Activated B cell treated with CpG ODN at 0.5 μM for 24 hours (primary cell): ENCODE data around the gene CDC42BPA. TPM values are rescaled to one million over a fixed set of nuclear protein-coding genes. Genes with fewer than 3 reads are reported as not detected.
"Not testable (repeated sequence)": the region's sequence is repeated elsewhere in the genome, so short reads cannot be mapped to it uniquely, and the experiment has no call there.

Experiments used
- ATAC-seq: fragments of 200-7000 bp; cut with Tn5 transposase; one replicate; pipeline ENCODE4 v1.10.0; 2021; ENCODE audit warnings: low read depth, mild to moderate bottlenecking, moderate library complexity
- CTCF ChIA-PET: fragments of 350-600 bp; sonication (Branson Sonifier 250); formaldehyde crosslinking; loops from one replicate; lab custom pipeline; 2021; ENCODE audit warnings: antibody characterized with exemption; lab: Charles Lee
- POLR2A ChIA-PET: fragments of 350-600 bp; sonication (Branson Sonifier 250); formaldehyde crosslinking; loops from one replicate; lab custom pipeline; 2021; ENCODE audit warnings: antibody characterized with exemption; lab: Charles Lee
- DNase-seq: peaks from one replicate; pipeline ENCODE4 v3.0.0; 2022
- H3K27ac Mint-ChIP-seq: one replicate; pipeline ENCODE4 v1.8.0; 2020; ENCODE audit warnings: mixed read lengths
- H3K27me3 Mint-ChIP-seq: one replicate; pipeline ENCODE4 v1.8.0; 2021; ENCODE audit warnings: mixed read lengths
- H3K36me3 Mint-ChIP-seq: one replicate; pipeline ENCODE4 v1.8.0; 2021; ENCODE audit warnings: low read depth, mixed read lengths
- H3K4me1 Mint-ChIP-seq: one replicate; pipeline ENCODE4 v1.8.0; 2021; ENCODE audit warnings: mixed read lengths
- H3K4me3 Mint-ChIP-seq: one replicate; pipeline ENCODE4 v1.8.0; 2020; ENCODE audit warnings: mild to moderate bottlenecking, mixed read lengths
- H3K9me3 Mint-ChIP-seq: one replicate; pipeline ENCODE4 v1.8.0; 2020; ENCODE audit warnings: mixed read lengths
- intact Hi-C: fragments of 100-400 bp; cut with micrococcal nuclease; formaldehyde crosslinking; loops from one replicate; pipeline ENCODE4 v1.15.1; 2024
- total RNA-seq: library from RNA; stranded (reverse); gene quantifications from 2 replicates; pipeline ENCODE4 v1.2.3, GENCODE V29; 2022
- TF ChIP-seq, protein P1 (sequence below): fragments of 200-600 bp; IDR thresholded peaks from one replicate; pipeline ENCODE4 v1.8.0; 2022; ENCODE audit warnings: antibody characterized with exemption, mild to moderate bottlenecking

Gene CDC42BPA
- total RNA-seq, 1 donor from 2014 or later = 0.29 TPM

DNA sequence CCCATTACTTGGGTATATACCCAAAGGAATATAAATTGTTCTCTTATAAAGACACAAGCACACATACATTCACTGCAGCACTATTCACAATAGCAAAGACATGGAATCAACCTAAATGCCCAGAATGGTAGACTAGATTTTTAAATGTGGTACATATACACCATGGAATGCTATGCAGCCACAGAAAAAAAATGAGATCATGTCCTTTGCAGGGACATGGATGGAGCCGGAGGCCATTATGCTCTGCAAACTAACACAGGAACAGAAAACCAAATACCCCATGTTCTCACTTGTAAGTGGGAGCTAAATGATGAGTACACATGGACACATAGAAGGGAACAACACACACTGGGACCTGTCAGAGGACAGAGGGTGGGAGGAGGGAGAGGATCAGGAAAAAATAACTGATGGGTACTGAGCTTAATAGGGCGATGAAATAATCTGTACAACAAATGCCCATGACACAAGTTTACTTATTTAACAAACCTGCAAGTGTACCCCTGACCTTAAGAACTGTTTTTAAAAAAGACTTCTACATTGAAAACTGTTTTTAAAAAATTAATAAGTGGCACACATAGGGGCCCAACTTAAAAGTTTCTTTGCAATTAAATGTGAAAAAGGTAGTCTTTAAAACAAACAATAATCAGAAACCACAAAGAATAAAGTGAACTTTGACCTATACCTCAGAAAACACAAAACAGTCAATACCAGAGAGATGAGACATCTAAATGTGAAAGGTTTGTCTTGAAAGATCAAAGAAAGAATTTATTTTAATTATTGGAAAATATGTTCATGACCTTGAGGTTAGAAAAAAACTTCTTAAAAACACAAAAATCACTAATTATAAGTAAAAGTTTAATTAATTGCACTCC lies 75.2 kb downstream of the CDC42BPA start:
- ChIA-PET POLR2A (no interaction called here), CTCF (no interaction called here)
- H3K27ac Mint-ChIP-seq = no peak overlapping the region
- intact Hi-C loops = no loop called here
- DNase-seq (no peak), ATAC-seq (no peak)
- H3K4me3 Mint-ChIP-seq = no peak overlapping the region
- no peaks in the 10 kb centered on the region for H3K4me1 Mint-ChIP-seq
- peaks cover 6% of the 10 kb centered on the region for H3K9me3 Mint-ChIP-seq
- H3K27me3 Mint-ChIP-seq = peaks cover 18% of the 10 kb centered on the region
- TF ChIP-seq, protein P1, sequence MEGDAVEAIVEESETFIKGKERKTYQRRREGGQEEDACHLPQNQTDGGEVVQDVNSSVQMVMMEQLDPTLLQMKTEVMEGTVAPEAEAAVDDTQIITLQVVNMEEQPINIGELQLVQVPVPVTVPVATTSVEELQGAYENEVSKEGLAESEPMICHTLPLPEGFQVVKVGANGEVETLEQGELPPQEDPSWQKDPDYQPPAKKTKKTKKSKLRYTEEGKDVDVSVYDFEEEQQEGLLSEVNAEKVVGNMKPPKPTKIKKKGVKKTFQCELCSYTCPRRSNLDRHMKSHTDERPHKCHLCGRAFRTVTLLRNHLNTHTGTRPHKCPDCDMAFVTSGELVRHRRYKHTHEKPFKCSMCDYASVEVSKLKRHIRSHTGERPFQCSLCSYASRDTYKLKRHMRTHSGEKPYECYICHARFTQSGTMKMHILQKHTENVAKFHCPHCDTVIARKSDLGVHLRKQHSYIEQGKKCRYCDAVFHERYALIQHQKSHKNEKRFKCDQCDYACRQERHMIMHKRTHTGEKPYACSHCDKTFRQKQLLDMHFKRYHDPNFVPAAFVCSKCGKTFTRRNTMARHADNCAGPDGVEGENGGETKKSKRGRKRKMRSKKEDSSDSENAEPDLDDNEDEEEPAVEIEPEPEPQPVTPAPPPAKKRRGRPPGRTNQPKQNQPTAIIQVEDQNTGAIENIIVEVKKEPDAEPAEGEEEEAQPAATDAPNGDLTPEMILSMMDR = no peak
- H3K36me3 Mint-ChIP-seq = no peaks in the 10 kb centered on the region

DNA sequence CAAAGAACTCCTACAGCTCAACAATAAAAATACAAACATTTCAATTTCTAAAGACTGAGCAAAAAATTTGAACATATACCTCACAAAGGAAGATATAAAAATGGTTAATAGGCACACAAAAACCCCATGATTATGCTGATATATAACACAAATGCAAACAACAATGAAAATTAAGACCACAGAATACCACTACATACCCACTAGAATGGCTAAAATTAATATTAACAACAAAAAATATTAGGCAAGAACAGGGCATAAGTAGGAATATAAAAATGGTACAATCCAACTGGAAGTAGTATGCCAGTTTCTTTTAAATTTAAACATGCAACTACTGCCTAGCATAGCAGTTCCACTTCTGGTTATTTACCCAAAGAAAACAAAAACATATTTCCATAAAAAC lies 77.3 kb downstream of the CDC42BPA start:
- no peak for ATAC-seq
- TF ChIP-seq, protein P1 = no peak
- peaks cover 17% of the 10 kb centered on the region for H3K27me3 Mint-ChIP-seq
- intact Hi-C loops = no loop called here
- H3K36me3 Mint-ChIP-seq = no peaks in the 10 kb centered on the region
- no peak overlapping the region for H3K4me3 Mint-ChIP-seq
- POLR2A ChIA-PET = no interaction called here
- no peak overlapping the region for H3K27ac Mint-ChIP-seq
- CTCF ChIA-PET = no interaction called here
- H3K9me3 Mint-ChIP-seq = no peaks in the 10 kb centered on the region
- H3K4me1 Mint-ChIP-seq = no peaks in the 10 kb centered on the region
- DNase-seq = no peak

DNA sequence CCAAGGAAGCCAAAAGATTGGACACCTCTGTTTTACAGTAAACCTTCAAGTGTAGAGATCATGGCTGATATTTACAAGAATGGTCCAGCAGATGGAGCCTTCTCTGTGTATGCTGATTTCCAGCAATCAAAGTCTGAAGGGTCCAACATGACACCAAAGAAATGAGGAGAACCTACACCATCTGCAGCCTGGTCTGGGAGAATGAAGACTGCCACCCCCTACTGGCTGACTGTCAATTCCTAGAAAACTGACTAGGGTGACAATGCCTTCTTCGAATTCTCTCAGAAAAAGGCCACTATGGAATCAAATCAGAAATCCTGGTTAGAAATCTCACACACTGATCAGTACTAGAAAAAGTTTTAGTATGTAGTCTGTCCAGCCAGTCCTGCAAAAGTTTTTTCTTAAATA lies 83.3 kb downstream of the CDC42BPA start:
- H3K4me3 Mint-ChIP-seq = no peak overlapping the region

DNA sequence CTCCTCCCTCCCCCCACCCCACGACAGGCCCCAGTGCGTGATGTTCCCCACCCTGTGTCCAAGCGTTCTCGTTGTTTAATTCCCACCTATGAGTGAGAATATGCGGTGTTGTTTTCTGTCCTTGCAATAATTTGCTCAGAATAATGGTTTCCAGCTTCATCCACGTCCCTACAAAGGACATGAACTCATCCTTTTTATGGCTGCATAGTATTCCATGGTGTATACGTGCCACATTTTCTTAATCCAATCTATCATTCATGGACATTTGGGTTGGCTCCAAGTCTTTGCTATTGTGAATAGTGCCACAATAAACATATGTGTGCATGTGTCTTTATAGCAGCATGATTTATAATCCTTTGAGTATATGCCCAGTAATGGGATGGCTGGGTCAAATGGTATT lies 87.2 kb downstream of the CDC42BPA start:
- DNase-seq, CTCF ChIA-PET, H3K36me3 Mint-ChIP-seq, H3K4me1 Mint-ChIP-seq, H3K9me3 Mint-ChIP-seq, H3K4me3 Mint-ChIP-seq, H3K27ac Mint-ChIP-seq, intact Hi-C loops, POLR2A ChIA-PET, ATAC-seq, H3K27me3 Mint-ChIP-seq: not testable (repeated sequence)

More for the DNA sequence above, 83.3 kb downstream of the CDC42BPA start:
- no peaks in the 10 kb centered on the region for H3K9me3 Mint-ChIP-seq
- ATAC-seq = no peak
- ChIA-PET POLR2A (no interaction called here), CTCF (no interaction called here)
- H3K27me3 Mint-ChIP-seq = peaks cover 14% of the 10 kb centered on the region
- H3K4me1 Mint-ChIP-seq = no peaks in the 10 kb centered on the region
- no peak for DNase-seq
- H3K36me3 Mint-ChIP-seq = no peaks in the 10 kb centered on the region
- TF ChIP-seq, protein P1 = no peak
- H3K27ac Mint-ChIP-seq = no peak overlapping the region
- intact Hi-C loops = no loop called here

DNA sequence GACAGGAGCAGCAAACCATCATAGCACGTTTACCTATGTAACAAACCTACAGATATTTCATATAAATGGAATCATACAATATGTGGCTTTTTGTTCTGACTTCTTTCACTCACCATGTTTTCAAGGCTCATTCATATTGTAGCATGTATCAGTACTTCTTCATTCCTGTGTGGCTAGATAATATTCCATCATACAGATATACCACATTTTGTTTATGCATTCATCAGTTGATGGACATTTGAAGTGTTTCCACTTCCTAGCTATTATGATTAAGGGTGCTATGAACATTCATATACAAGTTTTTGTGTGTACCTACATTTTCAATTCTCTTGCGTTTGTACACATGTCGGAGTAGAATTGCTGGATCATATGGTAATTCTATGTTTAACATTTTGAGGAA lies 90.1 kb downstream of the CDC42BPA start:
- ATAC-seq = no peak
- Mint-ChIP-seq H3K4me3 (no peak overlapping the region), H3K36me3 (no peaks in the 10 kb centered on the region), H3K4me1 (no peaks in the 10 kb centered on the region), H3K27ac (no peak overlapping the region), H3K27me3 (no peaks in the 10 kb centered on the region), H3K9me3 (no peaks in the 10 kb centered on the region)
- TF ChIP-seq, protein P1 = no peak
- ChIA-PET POLR2A (no interaction called here), CTCF (no interaction called here)
- DNase-seq = no peak
- intact Hi-C loops = no loop called here
